CD4-positive, alpha-beta T cell treated with Interleukin-1 beta for 1 hour (primary cell): Measurements from ENCODE around the gene PPM1M.

ENCODE experiments used
- DNase-seq, 2 donors: peaks; one replicate each; pipeline ENCODE4 v3.0.0-alpha.2; 2020 to 2022

PPM1M gene

DNA sequence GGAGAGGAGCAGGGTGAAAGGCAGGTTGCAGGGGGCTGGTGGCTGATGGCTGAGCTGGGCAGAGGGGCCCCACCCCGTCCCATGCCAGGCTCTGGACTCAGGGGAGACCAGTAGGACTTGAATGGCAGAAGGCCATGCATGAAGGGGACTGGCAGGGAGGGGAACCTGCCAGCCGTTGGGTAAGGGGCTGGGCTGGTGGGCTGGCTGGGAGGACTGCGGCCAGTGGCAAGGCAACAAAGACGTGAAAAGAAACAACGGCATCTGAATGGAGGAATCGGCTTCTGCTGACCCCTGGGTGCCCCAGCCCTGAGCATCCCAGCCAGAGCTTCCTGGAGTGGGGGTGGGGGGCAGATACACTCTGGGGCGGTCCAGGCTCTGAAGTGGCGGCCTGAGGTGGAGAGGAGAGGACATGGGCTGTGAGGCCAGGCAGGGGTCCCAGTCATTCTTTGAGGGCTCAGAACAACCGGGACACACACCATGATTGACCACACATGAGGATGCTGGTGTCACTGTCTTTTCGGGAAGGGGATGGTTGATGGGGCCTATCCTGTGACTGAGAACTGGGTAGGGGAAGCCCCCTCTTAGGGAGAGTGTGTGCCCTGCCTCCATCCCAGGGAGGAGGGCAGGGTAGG, 53.8 kb downstream of the PPM1M start:
- no peak for DNase-seq
